OCI-LY7 (cell line): ENCODE results near the gene GOLGA5. TPM values are rescaled to one million over a fixed set of nuclear protein-coding genes. Genes with fewer than 3 reads are reported as not detected.

Experiments
- BruUV-seq: library from RNA; stranded (reverse); fragments of 400-500 nt; replicated peaks from 2 replicates; lab custom pipeline; 2021; lab: Mats Ljungman, UMichigan
- CTCF ChIA-PET: fragments of 300-600 bp; sonication (Branson Sonifier 250); formaldehyde crosslinking; loops from one replicate; lab custom pipeline; 2022; ENCODE audit warnings: antibody characterized with exemption; ENCODE audit not compliant: unreplicated experiment; lab: Charles Lee
- POLR2A ChIA-PET: fragments of 300-600 bp; sonication (Branson Sonifier 250); formaldehyde crosslinking; loops from one replicate; lab custom pipeline; 2022; ENCODE audit warnings: antibody characterized with exemption; lab: Charles Lee
- DNase-seq: peaks from one replicate; pipeline ENCODE4 v3.0.0-alpha.2; 2015; ENCODE audit warnings: low spot score
- H2AFZ ChIP-seq: fragments of 200-600 bp; sonication (generic), shearing (Covaris generic); 2 replicates; pipeline ENCODE4 v1.6.1; 2014; ENCODE audit warnings: mild to moderate bottlenecking, antibody characterized with exemption, low read length, moderate library complexity
- H3K27ac ChIP-seq: fragments of 200-600 bp; sonication (generic); 2 replicates; pipeline ENCODE4 v1.5.1; 2014; ENCODE audit warnings: mixed run types, low read depth, mild to moderate bottlenecking, moderate library complexity, low read length, inconsistent platforms; ENCODE audit not compliant: poor library complexity, severe bottlenecking
- H3K36me3 ChIP-seq: fragments of 200-600 bp; sonication (generic); 2 replicates; pipeline ENCODE4 v1.6.1; 2014; ENCODE audit warnings: mild to moderate bottlenecking, antibody characterized with exemption, low read length, moderate library complexity, mixed read lengths; ENCODE audit not compliant: insufficient read depth
- H3K4me1 ChIP-seq: fragments of 200-600 bp; sonication (generic); 2 replicates; pipeline ENCODE4 v1.5.1; 2014; ENCODE audit warnings: mild to moderate bottlenecking, low read length; ENCODE audit not compliant: insufficient read depth, poor library complexity, severe bottlenecking
- H3K4me2 ChIP-seq: fragments of 200-600 bp; sonication (generic); 2 replicates; pipeline ENCODE4 v1.6.1; 2014; ENCODE audit warnings: mild to moderate bottlenecking, low read length
- H3K4me3 ChIP-seq: fragments of 200-600 bp; sonication (generic); 2 replicates; pipeline ENCODE4 v1.5.1; 2014; ENCODE audit warnings: mild to moderate bottlenecking, low read depth, low read length; ENCODE audit not compliant: poor library complexity, severe bottlenecking
- H3K79me2 ChIP-seq: fragments of 200-600 bp; sonication (generic); 2 replicates; pipeline ENCODE4 v1.6.1; 2016; ENCODE audit warnings: low read depth, mild to moderate bottlenecking, low read length, moderate library complexity, mixed read lengths; ENCODE audit not compliant: insufficient read depth
- H3K9me2 ChIP-seq: fragments of 200-600 bp; sonication (generic); 2 replicates; pipeline ENCODE4 v1.6.1; 2016; ENCODE audit warnings: mild to moderate bottlenecking, low read length, mixed read lengths; ENCODE audit not compliant: insufficient read depth
- H3K9me3 ChIP-seq: fragments of 200-600 bp; sonication (generic); 2 replicates; pipeline ENCODE4 v1.6.1; 2014; ENCODE audit warnings: mild to moderate bottlenecking, mixed run types, low read length, mixed read lengths
- H4K20me1 ChIP-seq: fragments of 200-600 bp; sonication (generic); 2 replicates; pipeline ENCODE4 v1.6.1; 2014; ENCODE audit warnings: mild to moderate bottlenecking, antibody characterized with exemption, low read length, moderate library complexity, mixed read lengths; ENCODE audit not compliant: insufficient read depth
- CTCF ChIP-seq: fragments of 200-600 bp; sonication (generic); conservative IDR thresholded peaks from 2 replicates; pipeline ENCODE4 v1.5.1; 2014; ENCODE audit warnings: mild to moderate bottlenecking, antibody characterized with exemption, low read length, moderate library complexity, mixed read lengths
- EZH2phosphoT487 ChIP-seq: fragments of 200-600 bp; sonication (generic); IDR thresholded peaks from 2 replicates; pipeline ENCODE4 v1.6.1; 2018; ENCODE audit warnings: low read depth, borderline replicate concordance, mild to moderate bottlenecking, mixed run types, antibody characterized with exemption, low read length, moderate library complexity, mixed read lengths
- intact Hi-C: fragments of 100-400 bp; cut with micrococcal nuclease; formaldehyde crosslinking; loops from one replicate; pipeline ENCODE4 v1.10.0; 2022; ENCODE audit not compliant: unreplicated experiment
- total RNA-seq, 2 experiments: library from RNA; depleted of rRNA in 1 of 2; stranded (reverse); fragments of >200 nt in 1 of 2; shearing (Covaris generic) in 1 of 2; gene quantifications; 2 replicates each; pipeline ENCODE4 v1.2.3, GENCODE V29; 2014 to 2022

The GOLGA5 gene
- total RNA-seq, 2 experiments from 2014 or later, result 13.3 to 19.8 TPM

- Histone ChIP-seq H3K4me2 (no peak overlapping the region), H3K36me3 (no peaks in the 10 kb centered on the region), H3K9me2 (no peaks in the 10 kb centered on the region), H4K20me1 (no peaks in the 10 kb centered on the region), H2AFZ (no peak overlapping the region), H3K27ac (no peak overlapping the region), H3K9me3 (no peaks in the 10 kb centered on the region), H3K4me3 (no peak overlapping the region), H3K4me1 (peaks cover 12% of the 10 kb centered on the region), H3K79me2 (no peaks in the 10 kb centered on the region)
- ChIA-PET CTCF (no interaction called here), POLR2A (interaction anchor here (0.9 kb wide), 1 partner anchor 29 kb away, joined by 4 read pairs; no protein-coding TSS in a partner anchor)
- no peak for DNase-seq
- intact Hi-C loops, result no loop called here
- TF ChIP-seq CTCF (no peak), EZH2phosphoT487 (no peak)
- no TSS peak for BruUV-seq
Observed at GRCh38 chr14:92755495-92755894, 38.6 kb upstream of the GOLGA5 start.

GRCh38 chr14:92756446-92756845, 37.7 kb upstream of the GOLGA5 start:
- no TSS peak for BruUV-seq
- ChIA-PET CTCF (no interaction called here), POLR2A (interaction anchor here (0.7 to 1.0 kb wide), 2 partner anchors 12 to 295 kb away, joined by 4 to 5 read pairs; no protein-coding TSS in a partner anchor)

More at GRCh38 chr14:92756446-92756845, 37.7 kb upstream of the GOLGA5 start:
- no peak overlapping the region for H3K4me3 ChIP-seq
- no peaks in the 10 kb centered on the region for H3K9me3 ChIP-seq
- TF ChIP-seq CTCF (no peak), EZH2phosphoT487 (no peak)
- no peak overlapping the region for H3K4me2 ChIP-seq
- H2AFZ ChIP-seq, result no peak overlapping the region
- H4K20me1 ChIP-seq, result no peaks in the 10 kb centered on the region
- no peaks in the 10 kb centered on the region for H3K79me2 ChIP-seq
- peaks cover 12% of the 10 kb centered on the region for H3K4me1 ChIP-seq
- no peak for DNase-seq
- H3K27ac ChIP-seq, result no peak overlapping the region
- no peaks in the 10 kb centered on the region for H3K9me2 ChIP-seq
- intact Hi-C loops, result no loop called here
- H3K36me3 ChIP-seq, result no peaks in the 10 kb centered on the region
